ENCODE measurements around the gene MYO1G. TPM values are rescaled to one million over a fixed set of nuclear protein-coding genes. Genes with fewer than 3 reads are reported as not detected.
"Not testable (repeated sequence)": the region's sequence is repeated elsewhere in the genome, so short reads cannot be mapped to it uniquely, and the experiment has no call there.

The MYO1G gene
- total and polyA plus RNA-seq, 2 experiments from 2014 or later, result 0.03 TPM; not detected in 1

- H3K27me3 ChIP-seq, result no peaks in the 10 kb centered on the region
- no peak overlapping the region for H3K27ac ChIP-seq
- WGBS (ENCODE audit: low lambda C conversion rate, missing lambda C conversion rate), result 61% methylated on average over 5 of the region's 5 CpGs
- H3K4me3 ChIP-seq, result no peak overlapping the region
- H3K36me3 ChIP-seq (replicated peaks; ENCODE audit: insufficient read depth, low read depth), result no peaks in the 10 kb centered on the region
- no peaks in the 10 kb centered on the region for H3K9me2 ChIP-seq (replicated peaks; ENCODE audit: insufficient read depth)
- no peaks in the 10 kb centered on the region for H3K9me3 ChIP-seq (ENCODE audit: low read depth)
- TF ChIP-seq CTCF (IDR thresholded peaks at IDR 0.05; ENCODE audit: poor library complexity), result no peak
- TF ChIP-seq EZH2phosphoT487 (IDR thresholded peaks at IDR 0.05; ENCODE audit: low read depth, severe bottlenecking, unreplicated experiment), result no peak
- no peak for TF ChIP-seq EZH2 (IDR thresholded peaks at IDR 0.05; ENCODE audit: borderline replicate concordance)
- H2AFZ ChIP-seq, result no peak overlapping the region
- H3K4me1 ChIP-seq (ENCODE audit: insufficient read depth), result no peaks in the 10 kb centered on the region
- H4K20me1 ChIP-seq (ENCODE audit: insufficient read depth, poor library complexity, severe bottlenecking), result no peaks in the 10 kb centered on the region
- H3K4me2 ChIP-seq, result no peak overlapping the region
- H3K79me2 ChIP-seq, result no peaks in the 10 kb centered on the region
- no peak for DNase-seq (ENCODE audit: low spot score)
Observed at GRCh38 chr7:44937426-44937825, 41.4 kb downstream of the MYO1G start.

DNA sequence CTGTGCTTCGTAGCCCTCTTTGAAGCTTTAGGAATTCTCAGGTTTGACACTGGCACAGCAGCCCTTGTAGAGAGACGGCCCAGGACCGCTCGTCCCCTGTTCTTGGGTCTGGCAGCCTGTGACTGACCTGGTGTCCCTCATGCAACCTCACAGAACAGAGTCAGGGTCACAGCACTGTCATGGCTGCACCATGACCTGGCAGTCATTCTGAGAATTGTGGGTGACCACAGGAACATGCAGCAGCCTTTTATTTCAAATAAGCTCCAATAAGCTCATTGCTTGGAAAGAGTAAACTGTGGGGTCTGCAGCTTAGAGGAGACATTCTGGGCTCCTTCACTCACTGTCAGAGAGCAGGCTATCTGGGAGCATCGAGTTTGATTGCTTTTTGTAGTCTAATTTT, 42.5 kb downstream of the MYO1G start:
- no peaks in the 10 kb centered on the region for H4K20me1 ChIP-seq (ENCODE audit: insufficient read depth, poor library complexity, severe bottlenecking)
- WGBS (ENCODE audit: low lambda C conversion rate, missing lambda C conversion rate), result 83% methylated on average over 5 of the region's 5 CpGs
- H2AFZ ChIP-seq, result no peak overlapping the region

DNA sequence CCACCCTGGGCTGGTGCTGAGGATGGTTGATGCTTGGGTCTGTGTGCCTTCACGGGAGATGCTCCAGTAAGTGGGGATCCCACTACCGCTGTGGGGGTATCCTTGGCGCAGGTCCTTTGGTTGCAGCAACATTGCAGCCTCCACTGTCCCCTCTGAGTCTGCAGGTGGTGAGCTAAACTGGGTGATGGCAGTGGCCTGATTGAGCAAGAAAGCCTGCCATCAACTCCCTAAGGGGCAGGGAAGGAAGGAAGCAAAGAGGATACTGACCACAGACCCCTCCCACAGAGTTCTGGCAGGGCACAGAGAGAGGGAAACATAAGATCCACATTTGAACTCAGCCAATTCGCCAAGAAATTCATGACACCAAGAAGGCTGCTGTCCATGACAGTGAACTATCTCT, 43.2 kb downstream of the MYO1G start:
- Histone ChIP-seq H3K4me1 (ENCODE audit: insufficient read depth) (no peaks in the 10 kb centered on the region), H3K4me3 (no peak overlapping the region), H3K4me2 (no peak overlapping the region), H3K27me3 (no peaks in the 10 kb centered on the region), H3K27ac (no peak overlapping the region), H4K20me1 (ENCODE audit: insufficient read depth, poor library complexity, severe bottlenecking) (no peaks in the 10 kb centered on the region), H3K79me2 (no peaks in the 10 kb centered on the region), H2AFZ (no peak overlapping the region), H3K9me2 (replicated peaks; ENCODE audit: insufficient read depth) (no peaks in the 10 kb centered on the region), H3K9me3 (ENCODE audit: low read depth) (no peaks in the 10 kb centered on the region), H3K36me3 (replicated peaks; ENCODE audit: insufficient read depth, low read depth) (no peaks in the 10 kb centered on the region)
- 94% methylated on average over 4 of the region's 4 CpGs for WGBS (ENCODE audit: low lambda C conversion rate, missing lambda C conversion rate)
- DNase-seq (ENCODE audit: low spot score), result no peak
- TF ChIP-seq EZH2phosphoT487 (IDR thresholded peaks at IDR 0.05; ENCODE audit: low read depth, severe bottlenecking, unreplicated experiment), result no peak
- no peak for TF ChIP-seq EZH2 (IDR thresholded peaks at IDR 0.05; ENCODE audit: borderline replicate concordance)
- TF ChIP-seq CTCF (IDR thresholded peaks at IDR 0.05; ENCODE audit: poor library complexity), result no peak

More for the DNA sequence above, 42.5 kb downstream of the MYO1G start:
- no peak for DNase-seq (ENCODE audit: low spot score)
- Histone ChIP-seq H3K9me3 (ENCODE audit: low read depth) (no peaks in the 10 kb centered on the region), H3K27me3 (no peaks in the 10 kb centered on the region), H3K9me2 (replicated peaks; ENCODE audit: insufficient read depth) (no peaks in the 10 kb centered on the region), H3K4me1 (ENCODE audit: insufficient read depth) (no peaks in the 10 kb centered on the region), H3K79me2 (no peaks in the 10 kb centered on the region), H3K4me2 (no peak overlapping the region), H3K27ac (no peak overlapping the region), H3K36me3 (replicated peaks; ENCODE audit: insufficient read depth, low read depth) (no peaks in the 10 kb centered on the region), H3K4me3 (no peak overlapping the region)
- TF ChIP-seq CTCF (IDR thresholded peaks at IDR 0.05; ENCODE audit: poor library complexity), result no peak
- no peak for TF ChIP-seq EZH2phosphoT487 (IDR thresholded peaks at IDR 0.05; ENCODE audit: low read depth, severe bottlenecking, unreplicated experiment)
- no peak for TF ChIP-seq EZH2 (IDR thresholded peaks at IDR 0.05; ENCODE audit: borderline replicate concordance)

GRCh38 chr7:44935016-44935415, 43.8 kb downstream of the MYO1G start:
- no peaks in the 10 kb centered on the region for H3K4me1 ChIP-seq (ENCODE audit: insufficient read depth)

GRCh38 chr7:44934510-44934909, 44.3 kb downstream of the MYO1G start:
- H3K9me2 ChIP-seq (replicated peaks; ENCODE audit: insufficient read depth); H3K27me3 ChIP-seq; H3K27ac ChIP-seq; H3K4me1 ChIP-seq (ENCODE audit: insufficient read depth); H2AFZ ChIP-seq; DNase-seq (ENCODE audit: low spot score); H4K20me1 ChIP-seq (ENCODE audit: insufficient read depth, poor library complexity, severe bottlenecking); H3K4me3 ChIP-seq; H3K36me3 ChIP-seq (replicated peaks; ENCODE audit: insufficient read depth, low read depth); H3K79me2 ChIP-seq; H3K9me3 ChIP-seq (ENCODE audit: low read depth); H3K4me2 ChIP-seq: not testable (repeated sequence)
- WGBS (ENCODE audit: low lambda C conversion rate, missing lambda C conversion rate), result 88% methylated on average over 5 of the region's 5 CpGs

More at GRCh38 chr7:44935016-44935415, 43.8 kb downstream of the MYO1G start:
- Histone ChIP-seq H3K4me3 (no peak overlapping the region), H3K27ac (no peak overlapping the region), H4K20me1 (ENCODE audit: insufficient read depth, poor library complexity, severe bottlenecking) (no peaks in the 10 kb centered on the region), H3K9me2 (replicated peaks; ENCODE audit: insufficient read depth) (no peaks in the 10 kb centered on the region), H3K36me3 (replicated peaks; ENCODE audit: insufficient read depth, low read depth) (no peaks in the 10 kb centered on the region), H3K79me2 (no peaks in the 10 kb centered on the region), H3K9me3 (ENCODE audit: low read depth) (no peaks in the 10 kb centered on the region), H3K27me3 (no peaks in the 10 kb centered on the region), H3K4me2 (no peak overlapping the region), H2AFZ (no peak overlapping the region)
- WGBS (ENCODE audit: low lambda C conversion rate, missing lambda C conversion rate), result 17% methylated on average over 1 of the region's 1 CpG
- TF ChIP-seq CTCF (IDR thresholded peaks at IDR 0.05; ENCODE audit: poor library complexity) (no peak), EZH2 (IDR thresholded peaks at IDR 0.05; ENCODE audit: borderline replicate concordance) (no peak), EZH2phosphoT487 (IDR thresholded peaks at IDR 0.05; ENCODE audit: low read depth, severe bottlenecking, unreplicated experiment) (no peak)
- DNase-seq (ENCODE audit: low spot score), result no peak

Data from hepatocyte (in vitro differentiated cells).